ENCODE results near the gene B3GNT9. TPM values are rescaled to one million over a fixed set of nuclear protein-coding genes. Genes with fewer than 3 reads are reported as not detected.

The B3GNT9 gene
- total and polyA plus RNA-seq, 3 experiments from 2014 or later: 2.4 to 5.0 (median 2.7) TPM

DNA sequence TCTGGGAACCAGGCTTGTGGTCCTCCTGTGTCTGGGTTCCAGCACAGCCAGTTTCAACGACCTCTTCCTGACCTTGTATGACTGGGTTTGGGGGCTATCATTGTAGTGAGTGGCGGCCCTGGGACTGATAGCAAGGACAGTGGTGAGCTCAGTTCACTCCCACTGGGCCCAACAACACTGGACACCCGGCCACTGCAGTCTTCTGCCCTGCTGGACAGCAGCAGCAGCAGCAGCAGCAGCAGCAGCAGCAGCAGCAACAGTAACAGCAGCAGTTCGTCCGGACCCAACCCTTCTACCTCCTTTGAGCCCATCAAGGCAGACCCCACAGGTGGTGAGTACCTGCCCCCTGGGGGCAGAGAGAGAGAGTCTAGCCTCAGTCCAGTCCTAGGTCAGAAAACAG lies 44.9 kb upstream of the B3GNT9 start:
- H3K27me3 ChIP-seq (ENCODE audit: insufficient read depth, low read length, poor library complexity, severe bottlenecking): no peaks in the 10 kb centered on the region
- no peak overlapping the region for H3K27ac ChIP-seq (ENCODE audit: low read depth, low read length)
- H3K36me3 Mint-ChIP-seq: peaks cover 8 to 71% (median 11%) of the 10 kb centered on the region in 3 donors
- no peak overlapping the region for H3K4me3 Mint-ChIP-seq
- H3K27ac Mint-ChIP-seq: peak overlapping the region in 4 of 8 donors; percentile 23 to 91 (median 72)
- peaks cover 34 to 62% (median 52%) of the 10 kb centered on the region in 3 donors for H3K4me1 Mint-ChIP-seq
- H3K36me3 ChIP-seq (ENCODE audit: insufficient read depth, low read length): peaks cover 42% of the 10 kb centered on the region
- ChIA-PET CTCF (no interaction called here), POLR2A (no interaction called here)
- no peak for DNase-seq
- peaks cover 24% of the 10 kb centered on the region for H3K4me1 ChIP-seq (ENCODE audit: insufficient read depth, low read length)
- no peaks in the 10 kb centered on the region for H3K27me3 Mint-ChIP-seq
- no peaks in the 10 kb centered on the region for H3K9me3 ChIP-seq (ENCODE audit: low read length)
- H3K4me3 ChIP-seq (ENCODE audit: low read length): no peak overlapping the region
- no peaks in the 10 kb centered on the region for H3K9me3 Mint-ChIP-seq

DNA sequence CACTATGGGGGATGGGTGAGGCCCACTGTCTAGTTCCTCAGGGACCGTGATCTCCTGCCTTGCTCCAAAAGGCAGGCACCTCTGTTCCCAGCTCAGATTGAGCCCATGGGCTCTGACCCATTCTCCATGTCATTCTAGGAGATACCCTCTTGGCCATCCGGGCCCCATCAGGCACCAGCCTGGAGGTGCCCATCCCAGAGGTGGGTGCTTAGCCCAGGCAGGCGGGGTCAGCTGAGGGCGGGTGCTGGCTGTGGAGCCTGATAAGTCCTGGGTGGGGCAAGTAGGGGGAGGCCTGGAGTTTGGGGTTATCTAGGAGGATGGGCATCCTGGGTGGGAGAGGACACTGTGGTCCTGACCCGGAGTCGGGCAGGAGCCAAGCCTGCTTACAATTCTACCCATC lies 43.5 kb upstream of the B3GNT9 start:
- Mint-ChIP-seq H3K4me3 (peak overlapping the region; percentile 44 to 95 (median 90)), H3K27me3 (no peaks in the 10 kb centered on the region), H3K27ac (peak overlapping the region in 6 of 8 donors; percentile 79 to 96 (median 92)), H3K4me1 (peaks cover 34 to 62% (median 52%) of the 10 kb centered on the region in 3 donors), H3K9me3 (no peaks in the 10 kb centered on the region), H3K36me3 (peaks cover 8 to 60% (median 11%) of the 10 kb centered on the region in 3 donors)
- no peak for DNase-seq
- peaks cover 24% of the 10 kb centered on the region for H3K4me1 ChIP-seq (ENCODE audit: insufficient read depth, low read length)
- ChIA-PET CTCF (interaction anchor here (1.3 to 1.9 kb wide), 3 partner anchors 9 to 53 kb away, joined by 3 to 8 read pairs (median 6); partner anchors contain the start of gene FHOD1), POLR2A (no interaction called here)
- no peak overlapping the region for H3K27ac ChIP-seq (ENCODE audit: low read depth, low read length)
- peaks cover 42% of the 10 kb centered on the region for H3K36me3 ChIP-seq (ENCODE audit: insufficient read depth, low read length)
- no peak overlapping the region for H3K4me3 ChIP-seq (ENCODE audit: low read length)
- no peaks in the 10 kb centered on the region for H3K27me3 ChIP-seq (ENCODE audit: insufficient read depth, low read length, poor library complexity, severe bottlenecking)
- H3K9me3 ChIP-seq (ENCODE audit: low read length): no peaks in the 10 kb centered on the region

DNA sequence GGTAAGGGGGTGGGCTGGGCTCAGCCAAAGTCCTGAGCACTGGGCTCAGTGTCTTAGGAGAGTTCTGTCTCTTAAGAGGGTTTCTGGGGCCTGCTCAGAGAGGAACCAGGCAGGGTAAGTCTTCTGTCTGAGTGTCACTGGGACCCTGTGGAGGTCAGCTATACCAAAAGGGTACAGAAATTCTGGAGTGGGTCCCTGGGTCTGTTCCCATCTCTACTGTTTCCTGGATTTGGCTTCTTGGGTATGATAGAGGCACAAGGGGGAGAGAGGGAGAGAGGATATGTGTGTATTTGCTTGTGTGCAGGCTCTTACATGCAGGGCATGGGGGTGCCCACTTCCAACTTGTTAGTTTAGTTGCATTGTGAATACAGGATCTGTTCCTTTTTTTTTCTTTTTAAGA lies 42.7 kb upstream of the B3GNT9 start:
- Mint-ChIP-seq H3K4me1 (peaks cover 34 to 62% (median 52%) of the 10 kb centered on the region in 3 donors), H3K9me3 (no peaks in the 10 kb centered on the region), H3K36me3 (peaks cover 8 to 59% (median 11%) of the 10 kb centered on the region in 3 donors), H3K4me3 (peak overlapping the region; percentile 84 to 95 (median 91)), H3K27me3 (no peaks in the 10 kb centered on the region), H3K27ac (peak overlapping the region in 7 of 8 donors; percentile 79 to 98 (median 92))
- peak overlapping the region; percentile 84 for H3K4me3 ChIP-seq (ENCODE audit: low read length)
- ChIA-PET CTCF (interaction anchor here (0.9 to 1.9 kb wide), 4 partner anchors 9 to 177 kb away, joined by 3 to 8 read pairs (median 5); no protein-coding TSS in a partner anchor), POLR2A (interaction anchor here (1.3 to 1.5 kb wide), 2 partner anchors 51 to 165 kb away, joined by 4 to 9 read pairs; no protein-coding TSS in a partner anchor)
- no peaks in the 10 kb centered on the region for H3K9me3 ChIP-seq (ENCODE audit: low read length)
- H3K4me1 ChIP-seq (ENCODE audit: insufficient read depth, low read length): peaks cover 24% of the 10 kb centered on the region
- H3K27ac ChIP-seq (ENCODE audit: low read depth, low read length): peak overlapping the region; percentile 81
- H3K36me3 ChIP-seq (ENCODE audit: insufficient read depth, low read length): peaks cover 42% of the 10 kb centered on the region
- no peaks in the 10 kb centered on the region for H3K27me3 ChIP-seq (ENCODE audit: insufficient read depth, low read length, poor library complexity, severe bottlenecking)
- no peak for DNase-seq

DNA sequence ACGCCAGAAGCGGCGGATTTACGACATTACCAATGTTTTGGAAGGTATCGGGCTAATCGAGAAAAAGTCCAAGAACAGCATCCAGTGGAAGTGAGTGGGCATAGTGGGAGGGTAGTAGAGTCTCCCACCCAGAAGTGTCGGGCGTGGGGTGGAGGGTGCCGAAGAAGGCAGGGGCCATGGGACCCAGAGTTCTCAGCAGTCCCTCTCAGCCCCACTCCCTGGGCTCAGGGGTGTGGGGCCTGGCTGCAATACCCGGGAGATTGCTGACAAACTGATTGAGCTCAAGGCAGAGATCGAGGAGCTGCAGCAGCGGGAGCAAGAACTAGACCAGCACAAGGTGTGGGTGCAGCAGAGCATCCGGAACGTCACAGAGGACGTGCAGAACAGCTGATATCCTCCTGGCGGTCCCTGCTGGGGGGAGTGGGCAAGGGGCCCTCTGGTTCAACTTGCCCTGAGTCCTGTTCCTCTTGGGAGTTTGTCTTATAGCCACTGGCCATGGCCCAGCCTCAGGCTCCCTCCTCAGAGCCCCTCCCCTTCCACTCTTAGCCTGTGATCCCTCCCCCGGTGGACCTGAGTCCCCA lies 42.1 kb upstream of the B3GNT9 start:
- peak overlapping the region; percentile 81 for H3K27ac ChIP-seq (ENCODE audit: low read depth, low read length)
- no peak for DNase-seq

DNA sequence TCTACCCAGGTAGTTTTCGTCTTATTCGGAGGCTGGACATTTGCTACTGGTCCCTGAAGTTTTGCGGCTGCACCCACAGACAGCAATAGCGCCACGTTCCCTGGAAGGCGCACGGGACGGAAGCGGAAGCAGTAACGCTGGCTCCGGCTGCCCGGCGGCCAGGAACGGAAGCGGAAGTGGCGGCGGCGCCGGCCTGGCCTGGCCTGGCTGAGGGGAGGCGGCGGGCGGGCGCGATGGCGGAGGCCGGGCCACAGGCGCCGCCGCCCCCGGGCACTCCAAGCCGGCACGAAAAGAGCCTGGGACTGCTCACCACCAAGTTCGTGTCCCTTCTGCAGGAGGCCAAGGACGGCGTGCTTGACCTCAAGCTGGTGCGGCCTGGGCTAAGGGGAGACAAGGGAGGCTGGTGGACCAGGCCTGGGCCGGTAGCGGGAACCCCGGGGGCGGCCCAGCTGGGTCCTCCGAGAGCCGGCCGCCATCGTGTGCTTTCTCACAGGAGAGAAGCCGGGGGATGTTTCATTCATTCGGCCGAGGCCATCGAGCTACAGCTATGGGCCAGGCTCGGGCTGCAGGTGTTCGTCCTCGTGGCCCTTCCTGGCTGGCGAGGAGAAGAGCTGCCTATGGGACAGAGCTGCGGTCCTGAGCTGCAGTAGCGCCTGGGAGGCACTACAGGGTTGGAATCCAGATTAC lies 41.3 kb upstream of the B3GNT9 start, which contains the start of gene E2F4:
Gene E2F4, plus strand, starts transcription at position 161 of the 687 bp plus-strand sequence. Its CDS starts 73 bp downstream, at position 234.
- no peaks in the 10 kb centered on the region for H3K9me3 Mint-ChIP-seq
- H3K4me1 ChIP-seq (ENCODE audit: insufficient read depth, low read length): peaks cover 24% of the 10 kb centered on the region
- H3K36me3 Mint-ChIP-seq: peaks cover 8 to 45% (median 11%) of the 10 kb centered on the region in 3 donors

More for the DNA sequence above, 42.1 kb upstream of the B3GNT9 start:
- Mint-ChIP-seq H3K36me3 (peaks cover 8 to 53% (median 11%) of the 10 kb centered on the region in 3 donors), H3K4me1 (peaks cover 34 to 56% (median 52%) of the 10 kb centered on the region in 3 donors), H3K27me3 (no peaks in the 10 kb centered on the region), H3K9me3 (no peaks in the 10 kb centered on the region), H3K27ac (peak overlapping the region; percentile 79 to 98 (median 92)), H3K4me3 (peak overlapping the region; percentile 84 to 95 (median 91))
- ChIA-PET CTCF (interaction anchor here (0.6 to 1.7 kb wide), 6 partner anchors 30 to 177 kb away, joined by 3 to 8 read pairs (median 3); partner anchors contain the start of gene SLC9A5), POLR2A (interaction anchor here (1.3 to 1.5 kb wide), 2 partner anchors 52 to 165 kb away, joined by 4 to 9 read pairs; no protein-coding TSS in a partner anchor)
- H3K4me3 ChIP-seq (ENCODE audit: low read length): peak overlapping the region; percentile 84
- no peaks in the 10 kb centered on the region for H3K9me3 ChIP-seq (ENCODE audit: low read length)
- peaks cover 37% of the 10 kb centered on the region for H3K36me3 ChIP-seq (ENCODE audit: insufficient read depth, low read length)
- peaks cover 24% of the 10 kb centered on the region for H3K4me1 ChIP-seq (ENCODE audit: insufficient read depth, low read length)
- H3K27me3 ChIP-seq (ENCODE audit: insufficient read depth, low read length, poor library complexity, severe bottlenecking): no peaks in the 10 kb centered on the region

DNA sequence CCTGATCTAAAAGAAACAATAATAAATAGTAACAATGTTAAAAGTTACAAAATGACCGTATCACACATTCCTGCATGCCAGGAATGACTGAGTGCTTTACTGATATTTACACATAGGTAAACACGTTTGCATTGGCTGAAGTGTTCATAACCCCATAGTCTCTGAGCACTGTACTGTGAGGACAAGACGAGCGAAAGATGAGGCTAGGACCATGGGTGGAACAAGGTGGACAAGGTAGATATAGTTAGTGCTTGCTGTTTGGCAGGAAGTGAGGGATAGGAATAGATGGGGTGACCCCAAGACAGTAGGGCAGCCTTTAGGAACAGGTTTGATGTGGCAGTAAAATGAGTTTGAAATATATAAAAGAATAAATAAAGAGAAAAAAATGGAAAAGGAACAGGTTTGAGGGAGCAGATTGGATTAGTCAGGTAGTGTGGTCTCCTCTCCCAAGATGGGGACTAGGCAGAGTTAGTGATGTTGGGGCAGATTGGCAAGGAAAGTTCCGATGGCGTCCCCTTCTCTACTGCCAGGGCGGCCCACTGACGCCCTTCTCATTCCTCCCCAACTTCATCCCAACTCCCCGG lies 40.7 kb upstream of the B3GNT9 start:
- H3K4me1 ChIP-seq (ENCODE audit: insufficient read depth, low read length): peaks cover 24% of the 10 kb centered on the region
- ChIA-PET POLR2A (no interaction called here), CTCF (interaction anchor here (1.3 to 11.3 kb wide), 2 partner anchors 33 to 174 kb away, joined by 4 to 205 read pairs; partner anchors contain the start of genes B3GNT9, FBXL8, HSF4 and TRADD)
- Mint-ChIP-seq H3K4me3 (peak overlapping the region; percentile 84 to 95 (median 91)), H3K36me3 (peaks cover 4 to 39% (median 7%) of the 10 kb centered on the region in 3 donors), H3K4me1 (peaks cover 30 to 50% (median 48%) of the 10 kb centered on the region in 3 donors), H3K27me3 (no peaks in the 10 kb centered on the region), H3K27ac (peak overlapping the region; percentile 78 to 94 (median 90)), H3K9me3 (no peaks in the 10 kb centered on the region)
- H3K9me3 ChIP-seq (ENCODE audit: low read length): no peaks in the 10 kb centered on the region
- no peaks in the 10 kb centered on the region for H3K27me3 ChIP-seq (ENCODE audit: insufficient read depth, low read length, poor library complexity, severe bottlenecking)
- no peak overlapping the region for H3K27ac ChIP-seq (ENCODE audit: low read depth, low read length)
- peak overlapping the region; percentile 84 for H3K4me3 ChIP-seq (ENCODE audit: low read length)
- H3K36me3 ChIP-seq (ENCODE audit: insufficient read depth, low read length): peaks cover 23% of the 10 kb centered on the region
- no peak for DNase-seq

More for the DNA sequence above, 41.3 kb upstream of the B3GNT9 start, which contains the start of gene E2F4:
- ChIA-PET CTCF (interaction anchor here (0.6 to 1.7 kb wide), 5 partner anchors 29 to 174 kb away, joined by 3 to 8 read pairs (median 3); partner anchors contain the start of gene SLC9A5), POLR2A (interaction anchor here (1.3 to 1.5 kb wide), 2 partner anchors 52 to 164 kb away, joined by 4 to 9 read pairs; no protein-coding TSS in a partner anchor)
- peak within 1 kb of the TSS; percentile 84 for H3K4me3 ChIP-seq (ENCODE audit: low read length)
- H3K9me3 ChIP-seq (ENCODE audit: low read length): no peaks in the 10 kb centered on the region
- no peaks in the 10 kb centered on the region for H3K27me3 ChIP-seq (ENCODE audit: insufficient read depth, low read length, poor library complexity, severe bottlenecking)
- H3K4me3 Mint-ChIP-seq: peak within 1 kb of the TSS; percentile 84 to 95 (median 91)
- no peaks in the 10 kb centered on the region for H3K27me3 Mint-ChIP-seq
- peak; percentile 78 to 90 (median 81) for DNase-seq
- peaks cover 34 to 56% (median 52%) of the 10 kb centered on the region in 3 donors for H3K4me1 Mint-ChIP-seq
- H3K36me3 ChIP-seq (ENCODE audit: insufficient read depth, low read length): peaks cover 30% of the 10 kb centered on the region
- H3K27ac Mint-ChIP-seq: peak within 1 kb of the TSS; percentile 79 to 98 (median 94)
- peak within 1 kb of the TSS; percentile 81 for H3K27ac ChIP-seq (ENCODE audit: low read depth, low read length)
